ENCODE results near the gene PARN. TPM values are rescaled to one million over a fixed set of nuclear protein-coding genes. Genes with fewer than 3 reads are reported as not detected.
A peak's percentile ranks its signal among the peaks of the same experiment; 100 is the strongest.

Gene PARN
- polyA plus RNA-seq, 2 of the 4 experiments (the other 2 are of a cell fraction): 40.0 to 58.6 TPM

- 96% methylated on average over 2 of the region's 2 CpGs for WGBS (ENCODE audit: missing lambda C conversion rate)
- Histone ChIP-seq H3K4me2 (no peak overlapping the region), H3K27ac (0 out of 6 replicates have a peak overlapping the region, but pooled peaks of 1 of the 2 experiments have one; percentile 1), H3K9me3 (no peaks in the 10 kb centered on the region), H3K4me3 (no peak overlapping the region), H3K4me1 (peaks cover 30% of the 10 kb centered on the region)
- ChIA-PET CTCF (interaction anchor here (0.5 to 2.0 kb wide), 3 partner anchors 18 to 551 kb away, joined by 4 to 5 read pairs (median 4); partner anchors contain the start of gene ERCC4), POLR2A (no interaction called here)
- FAIRE-seq (no peak), ATAC-seq (no peak), DNase-seq (ENCODE audit: low read depth in 1 of 2, low spot score in 1 of 2) (no peak)
- TF ChIP-seq HOXB5 (CRISPR knock-in tag; IDR thresholded peaks at IDR 0.05) (no peak), CHD4 (IDR thresholded peaks at IDR 0.05; ENCODE audit: borderline replicate concordance) (no peak), RFX5 (IDR thresholded peaks at IDR 0.05) (no peak), MAZ (IDR thresholded peaks at IDR 0.05; ENCODE audit: borderline replicate concordance, low read depth, low read length) (no peak), ZC3H11A (IDR thresholded peaks at IDR 0.05) (no peak), EHMT2 (IDR thresholded peaks at IDR 0.05; ENCODE audit: low read depth) (no peak), REST (IDR thresholded peaks at IDR 0.05) (no peak), TP53 (CRISPR knock-in tag; IDR thresholded peaks at IDR 0.05) (no peak), SREBF2 (IDR thresholded peaks at IDR 0.05) (no peak), TFCP2L1 (CRISPR knock-in tag; IDR thresholded peaks at IDR 0.05) (no peak), SMC3 (IDR thresholded peaks at IDR 0.05) (no peak), HDAC2 (IDR thresholded peaks at IDR 0.05) (no peak), JUNB (IDR thresholded peaks at IDR 0.05) (no peak), MAFK (IDR thresholded peaks at IDR 0.05; ENCODE audit: partially characterized antibody) (no peak), CBX8 (IDR thresholded peaks at IDR 0.05) (no peak), ZNF302 (CRISPR knock-in tag; IDR thresholded peaks at IDR 0.05) (no peak), HES2 (IDR thresholded peaks at IDR 0.05) (no peak), ELK1 (IDR thresholded peaks at IDR 0.05; ENCODE audit: low read depth, low read length) (no peak), RARB (CRISPR knock-in tag; IDR thresholded peaks at IDR 0.05) (no peak)
- TF ChIP-seq, protein P1, sequence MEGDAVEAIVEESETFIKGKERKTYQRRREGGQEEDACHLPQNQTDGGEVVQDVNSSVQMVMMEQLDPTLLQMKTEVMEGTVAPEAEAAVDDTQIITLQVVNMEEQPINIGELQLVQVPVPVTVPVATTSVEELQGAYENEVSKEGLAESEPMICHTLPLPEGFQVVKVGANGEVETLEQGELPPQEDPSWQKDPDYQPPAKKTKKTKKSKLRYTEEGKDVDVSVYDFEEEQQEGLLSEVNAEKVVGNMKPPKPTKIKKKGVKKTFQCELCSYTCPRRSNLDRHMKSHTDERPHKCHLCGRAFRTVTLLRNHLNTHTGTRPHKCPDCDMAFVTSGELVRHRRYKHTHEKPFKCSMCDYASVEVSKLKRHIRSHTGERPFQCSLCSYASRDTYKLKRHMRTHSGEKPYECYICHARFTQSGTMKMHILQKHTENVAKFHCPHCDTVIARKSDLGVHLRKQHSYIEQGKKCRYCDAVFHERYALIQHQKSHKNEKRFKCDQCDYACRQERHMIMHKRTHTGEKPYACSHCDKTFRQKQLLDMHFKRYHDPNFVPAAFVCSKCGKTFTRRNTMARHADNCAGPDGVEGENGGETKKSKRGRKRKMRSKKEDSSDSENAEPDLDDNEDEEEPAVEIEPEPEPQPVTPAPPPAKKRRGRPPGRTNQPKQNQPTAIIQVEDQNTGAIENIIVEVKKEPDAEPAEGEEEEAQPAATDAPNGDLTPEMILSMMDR (IDR thresholded peaks at IDR 0.05): no peak
Observed at GRCh38 chr16:14470788-14471187, 159.3 kb downstream of the PARN start.

DNA sequence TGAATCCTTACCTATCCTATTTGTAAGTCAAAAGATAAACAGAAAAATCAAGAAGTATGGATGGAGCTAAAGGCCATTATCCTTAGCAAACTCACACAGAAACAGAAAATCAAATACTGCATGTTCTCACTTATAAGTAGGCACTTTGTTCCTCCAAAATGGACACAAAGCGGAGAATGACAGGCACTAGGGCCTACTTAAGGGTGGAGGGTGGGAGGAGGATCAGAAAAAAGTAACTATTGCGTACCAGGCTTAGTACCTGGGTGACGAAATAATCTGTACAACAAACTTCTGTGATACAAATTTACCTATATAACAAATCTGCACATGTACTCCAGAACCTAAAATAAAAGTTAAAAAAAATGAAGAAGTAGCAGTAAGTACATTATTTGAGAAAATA lies 164.3 kb downstream of the PARN start:
- Histone ChIP-seq H3K9me3 (peaks cover 31% of the 10 kb centered on the region), H3K4me3 (no peak overlapping the region), H3K27ac (no peak overlapping the region), H3K4me2 (no peak overlapping the region), H3K4me1 (peaks cover 9% of the 10 kb centered on the region; the same call in 2 of the 3 replicates)
- 92% methylated on average over 3 of the region's 3 CpGs for WGBS (ENCODE audit: missing lambda C conversion rate)
- FAIRE-seq (no peak), DNase-seq (ENCODE audit: low read depth in 1 of 2, low spot score in 1 of 2) (no peak), ATAC-seq (no peak)
- CTCF ChIA-PET: interaction anchor here (0.7 to 1.6 kb wide), 2 partner anchors 10 to 165 kb away, joined by 3 to 4 read pairs; no protein-coding TSS in a partner anchor
- no peak for TF ChIP-seq CHD4 (IDR thresholded peaks at IDR 0.05; ENCODE audit: borderline replicate concordance)
- TF ChIP-seq GATA3 (IDR thresholded peaks at IDR 0.05; ENCODE audit: borderline replicate concordance): no peak
- no peak for TF ChIP-seq CBX8 (IDR thresholded peaks at IDR 0.05)
- TF ChIP-seq HOXB5 (CRISPR knock-in tag; IDR thresholded peaks at IDR 0.05): no peak
- POLR2A ChIA-PET: no interaction called here
